A549 (cell line): ENCODE results near the gene FASTKD2. TPM values are rescaled to one million over a fixed set of nuclear protein-coding genes. Genes with fewer than 3 reads are reported as not detected.

ENCODE experiments used
- ATAC-seq, 2 experiments: fragments of 200-7000 bp in 1 of 2; fragments of >200 bp in 1 of 2; cut with Nextera tagmentation in 1 of 2; cut with Tn5 transposase in 1 of 2; 3 replicates each; pipeline versions ENCODE4 v1.8.0 to v1.9.1; 2018 to 2020; ENCODE audit warnings: mild to moderate bottlenecking in 1 of 2, moderate library complexity in 1 of 2
- CTCF ChIA-PET: fragments of 300-600 bp; sonication (Branson Sonifier 250); formaldehyde crosslinking; extraction: SDS; loops from one replicate; lab custom pipeline; 2021; ENCODE audit warnings: antibody characterized with exemption, inconsistent platforms; lab: Yijun Ruan, JAX
- POLR2A ChIA-PET: fragments of 350-600 bp; formaldehyde crosslinking; extraction: SDS; loops from one replicate; lab custom pipeline; 2021; ENCODE audit warnings: antibody characterized with exemption, inconsistent platforms; lab: Yijun Ruan, JAX
- DNase-seq, 2 experiments: peaks; one replicate each; pipeline versions ENCODE4 v3.0.0 to v3.0.0-alpha.2; 2011 to 2016; ENCODE audit warnings: low read depth in 1 of 2, low spot score in 1 of 2
- FAIRE-seq: peaks from 2 replicates; lab custom pipeline; 2011; peaks lifted over from hg19 to GRCh38; lab: Jason Lieb, UNC
- H3K27ac ChIP-seq, 2 experiments: fragments of >200 bp; sonication (Bioruptor Twin); formaldehyde crosslinking; 3 replicates each; pipeline ENCODE4 v1.5.1; 2016 to 2017
- H3K4me1 ChIP-seq: fragments of >200 bp; sonication (Bioruptor Twin); formaldehyde crosslinking; 3 replicates; pipeline ENCODE4 v1.6.1; 2016
- H3K4me2 ChIP-seq: fragments of >200 bp; sonication (Bioruptor Twin); formaldehyde crosslinking; 3 replicates; pipeline ENCODE4 v1.6.1; 2016
- H3K4me3 ChIP-seq: fragments of >200 bp; sonication (Bioruptor Twin); formaldehyde crosslinking; 3 replicates; pipeline ENCODE4 v1.5.1; 2016
- H3K9me3 ChIP-seq: fragments of >200 bp; sonication (Bioruptor Twin); formaldehyde crosslinking; 3 replicates; pipeline ENCODE4 v1.6.1; 2016
- BHLHE40 ChIP-seq: IDR thresholded peaks from 2 replicates; pipeline ENCODE4 v1.6.1; 2012; ENCODE audit warnings: low read depth, low read length, inconsistent platforms
- CBX2 ChIP-seq: fragments of 200-600 bp; sonication (generic); IDR thresholded peaks from 2 replicates; pipeline ENCODE4 v1.6.1; 2016; ENCODE audit warnings: low read depth, mild to moderate bottlenecking, borderline replicate concordance
- CEBPB ChIP-seq, 2 experiments: fragments of >200 bp in 1 of 2; sonication (Bioruptor Twin) in 1 of 2; formaldehyde crosslinking in 1 of 2; IDR thresholded peaks; 2 replicates each; pipeline ENCODE4 v1.6.1; 2012 to 2016
- CHD4 ChIP-seq: fragments of 200-600 bp; sonication (generic); IDR thresholded peaks from 2 replicates; pipeline ENCODE4 v1.6.1; 2016; ENCODE audit warnings: antibody characterized with exemption, mild to moderate bottlenecking, borderline replicate concordance
- EHMT2 ChIP-seq: fragments of 200-600 bp; sonication (generic); IDR thresholded peaks from 2 replicates; pipeline ENCODE4 v1.6.1; 2016; ENCODE audit warnings: antibody characterized with exemption, low read depth, mild to moderate bottlenecking, moderate library complexity
- EP300 ChIP-seq, 2 experiments: fragments of >200 bp; sonication (Bioruptor Twin); formaldehyde crosslinking; IDR thresholded peaks; 2 replicates in 1 of 2; 3 replicates in 1 of 2; pipeline ENCODE4 v1.6.1; 2016 to 2017
- FOSL2 ChIP-seq, 2 experiments: fragments of 450-650 bp in 1 of 2; fragments of >200 bp in 1 of 2; sonication (Bioruptor Twin) in 1 of 2; formaldehyde crosslinking; IDR thresholded peaks; 2 replicates each; pipeline versions ENCODE4 v1.5.0 to v1.6.1; 2016 to 2020; ENCODE audit warnings: mild to moderate bottlenecking in 1 of 2, moderate library complexity in 1 of 2
- GATA3 ChIP-seq: IDR thresholded peaks from 2 replicates; pipeline ENCODE4 v1.6.1; 2012; ENCODE audit warnings: borderline replicate concordance
- HOXA7 ChIP-seq: fragments of 250-450 bp; sonication (Bioruptor Pico); IDR thresholded peaks from 2 replicates; pipeline ENCODE4 v1.5.0; 2020; ENCODE audit warnings: mild to moderate bottlenecking, moderate library complexity
- HOXB13 ChIP-seq: fragments of 250-450 bp; sonication (Bioruptor Pico); IDR thresholded peaks from 2 replicates; pipeline ENCODE4 v1.5.0; 2020; ENCODE audit warnings: low read depth, mild to moderate bottlenecking, moderate library complexity
- HOXB5 ChIP-seq: fragments of 250-450 bp; sonication (Bioruptor Pico); IDR thresholded peaks from 2 replicates; pipeline ENCODE4 v1.5.0; 2020; ENCODE audit warnings: mild to moderate bottlenecking, moderate library complexity
- JUNB ChIP-seq: fragments of >200 bp; sonication (Bioruptor Twin); formaldehyde crosslinking; IDR thresholded peaks from 2 replicates; pipeline ENCODE4 v1.6.1; 2016
- KDM5A ChIP-seq: fragments of 200-600 bp; sonication (generic); IDR thresholded peaks from 2 replicates; pipeline ENCODE4 v1.6.1; 2016; ENCODE audit warnings: antibody characterized with exemption, mild to moderate bottlenecking
- MAFK ChIP-seq: fragments of 450-650 bp; IDR thresholded peaks from 2 replicates; pipeline ENCODE4 v1.6.1; 2014; ENCODE audit not compliant: partially characterized antibody
- MAZ ChIP-seq: fragments of 150-350 bp; IDR thresholded peaks from 2 replicates; pipeline ENCODE4 v1.6.1; 2014; ENCODE audit warnings: antibody characterized with exemption, low read depth, low read length, borderline replicate concordance
- NFE2L2 ChIP-seq: fragments of 150-350 bp; conservative IDR thresholded peaks from 2 replicates; pipeline ENCODE4 v1.6.1; 2014; ENCODE audit warnings: low read length
- NPAS2 ChIP-seq: fragments of 250-450 bp; sonication (Bioruptor Pico); IDR thresholded peaks from 2 replicates; pipeline ENCODE4 v1.8.0; 2022; ENCODE audit warnings: mild to moderate bottlenecking, moderate library complexity, borderline replicate concordance
- NR3C1 ChIP-seq: fragments of >200 bp; sonication (Bioruptor Twin); formaldehyde crosslinking; IDR thresholded peaks from 3 replicates; pipeline ENCODE4 v1.6.1; 2017
- PHF8 ChIP-seq: fragments of 200-600 bp; sonication (generic); IDR thresholded peaks from 2 replicates; pipeline ENCODE4 v1.6.1; 2016; ENCODE audit warnings: low read depth, mild to moderate bottlenecking, antibody characterized with exemption, moderate library complexity, borderline replicate concordance
- RAD21 ChIP-seq, 2 experiments: fragments of >200 bp in 1 of 2; sonication (Bioruptor Twin) in 1 of 2; formaldehyde crosslinking in 1 of 2; IDR thresholded peaks in 1 of 2; conservative IDR thresholded peaks in 1 of 2; 2 replicates in 1 of 2; 3 replicates in 1 of 2; pipeline ENCODE4 v1.6.1; 2012 to 2018; ENCODE audit warnings: inconsistent platforms in 1 of 2
- RCOR1 ChIP-seq: fragments of 150-350 bp; IDR thresholded peaks from 2 replicates; pipeline ENCODE4 v1.6.1; 2014; ENCODE audit warnings: antibody characterized with exemption, low read length, low read depth
- RFX5 ChIP-seq: fragments of 450-650 bp; IDR thresholded peaks from 2 replicates; pipeline ENCODE4 v1.7.1; 2014; ENCODE audit warnings: antibody characterized with exemption, mild to moderate bottlenecking, moderate library complexity
- RNF2 ChIP-seq: fragments of 200-600 bp; sonication (generic); IDR thresholded peaks from 2 replicates; pipeline ENCODE4 v1.6.1; 2016; ENCODE audit warnings: low read depth, mild to moderate bottlenecking, antibody characterized with exemption, moderate library complexity, borderline replicate concordance
- SREBF2 ChIP-seq: fragments of 450-650 bp; IDR thresholded peaks from 2 replicates; pipeline ENCODE4 v1.6.1; 2014; ENCODE audit warnings: mild to moderate bottlenecking, moderate library complexity
- TP53 ChIP-seq: fragments of 250-450 bp; sonication (Bioruptor Pico); IDR thresholded peaks from 2 replicates; pipeline ENCODE4 v1.5.0; 2021; ENCODE audit warnings: mild to moderate bottlenecking, moderate library complexity
- ZC3H11A ChIP-seq: fragments of 450-650 bp; IDR thresholded peaks from 2 replicates; pipeline ENCODE4 v1.6.1; 2014; ENCODE audit warnings: antibody characterized with exemption, mild to moderate bottlenecking
- ZFP36 ChIP-seq: fragments of 450-650 bp; IDR thresholded peaks from 2 replicates; pipeline ENCODE4 v1.6.1; 2014; ENCODE audit warnings: borderline replicate concordance; ENCODE audit not compliant: partially characterized antibody
- WGBS: methylation state at CpG from one replicate; pipeline ENCODE4 v1.1.6; 2017; ENCODE audit errors: missing lambda C conversion rate; 5-methylcytosine and 5-hydroxymethylcytosine counted together
- polyA plus RNA-seq, 4 experiments: library from polyadenylated mRNA; depleted of rRNA in 3 of 4; stranded (reverse); fragments of >200 nt; fragmentation: RNase III in 1 of 4; extraction: RNeasy Plus Mini Kit Qiagen cat#74134 plus additional on column Dnase treatment in 1 of 4; gene quantifications; 2 replicates in 3 of 4; 3 replicates in 1 of 4; pipeline ENCODE4 v1.2.3, GENCODE V29; 2011 to 2017
- TF ChIP-seq, protein P1 (sequence below): IDR thresholded peaks from 2 replicates; pipeline ENCODE4 v1.6.1; 2012
- TF ChIP-seq, protein P2 (sequence below): IDR thresholded peaks from 2 replicates; pipeline ENCODE4 v1.6.1; 2012; ENCODE audit warnings: low read depth, borderline replicate concordance
- TF ChIP-seq, protein P3 (sequence below): IDR thresholded peaks from 2 replicates; pipeline ENCODE4 v1.6.1; 2012
- TF ChIP-seq, protein P4 (sequence below): fragments of >200 bp; sonication (Bioruptor Twin); formaldehyde crosslinking; IDR thresholded peaks from 2 replicates; pipeline ENCODE4 v1.6.1; 2016
- TF ChIP-seq, protein P5 (sequence below): fragments of 150-350 bp; IDR thresholded peaks from 2 replicates; pipeline ENCODE4 v1.6.1; 2014; ENCODE audit warnings: low read depth, mild to moderate bottlenecking, low read length

Gene FASTKD2
- polyA plus RNA-seq, 2 of the 4 experiments (the other 2 are of a cell fraction) = 35.5 to 60.1 TPM

DNA sequence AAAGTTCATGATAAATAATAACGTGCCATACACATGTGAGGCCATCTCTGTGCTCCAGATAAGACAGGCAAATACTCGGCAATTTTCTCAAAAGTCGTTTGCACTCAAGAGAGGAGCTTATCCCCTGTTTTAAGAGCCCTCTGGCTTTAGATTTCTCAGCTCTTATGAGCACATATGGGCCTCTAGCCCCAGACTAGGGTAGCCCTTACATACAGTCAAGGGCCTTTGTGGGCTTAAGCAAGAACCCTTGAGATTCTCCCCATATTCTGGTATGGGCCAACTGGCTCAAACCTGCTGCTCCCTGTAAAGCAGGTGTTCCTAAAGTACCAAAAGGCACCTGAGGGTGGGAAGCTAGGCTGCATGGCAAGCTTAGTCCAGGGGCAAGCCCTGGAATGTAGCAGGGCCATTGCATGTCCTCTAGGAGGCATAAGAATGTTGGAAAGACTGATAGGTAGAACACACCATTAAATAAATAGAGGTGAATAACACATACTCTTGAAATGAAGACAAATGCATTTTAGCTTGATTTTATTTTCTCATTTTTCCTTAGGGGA lies 66.1 kb downstream of the FASTKD2 start:
- CTCF ChIA-PET = interaction anchor here (0.5 to 2.6 kb wide), 3 partner anchors 31 to 642 kb away, joined by 3 to 7 read pairs (median 3); no protein-coding TSS in a partner anchor
- POLR2A ChIA-PET = no interaction called here
- no peak overlapping the region for H3K27ac ChIP-seq
- no peak for DNase-seq
- TF ChIP-seq KDM5A (no peak), JUNB (no peak), CBX2 (no peak), SREBF2 (no peak), MAFK (no peak), RCOR1 (no peak), RFX5 (no peak), PHF8 (no peak), FOSL2 (IDR thresholded peaks at IDR 0.05) (no peak), FOSL2 (CRISPR knock-in tag; IDR thresholded peaks at IDR 0.05) (no peak), NPAS2 (CRISPR knock-in tag) (no peak), CHD4 (no peak), RNF2 (no peak), EP300 (IDR thresholded peaks at IDR 0.05) (no peak), NFE2L2 (no peak), BHLHE40 (no peak), ZC3H11A (no peak)
- TF ChIP-seq, protein P1, sequence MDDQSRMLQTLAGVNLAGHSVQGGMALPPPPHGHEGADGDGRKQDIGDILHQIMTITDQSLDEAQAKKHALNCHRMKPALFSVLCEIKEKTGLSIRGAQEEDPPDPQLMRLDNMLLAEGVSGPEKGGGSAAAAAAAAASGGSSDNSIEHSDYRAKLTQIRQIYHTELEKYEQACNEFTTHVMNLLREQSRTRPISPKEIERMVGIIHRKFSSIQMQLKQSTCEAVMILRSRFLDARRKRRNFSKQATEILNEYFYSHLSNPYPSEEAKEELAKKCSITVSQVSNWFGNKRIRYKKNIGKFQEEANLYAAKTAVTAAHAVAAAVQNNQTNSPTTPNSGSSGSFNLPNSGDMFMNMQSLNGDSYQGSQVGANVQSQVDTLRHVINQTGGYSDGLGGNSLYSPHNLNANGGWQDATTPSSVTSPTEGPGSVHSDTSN = no peak
- TF ChIP-seq, protein P2, sequence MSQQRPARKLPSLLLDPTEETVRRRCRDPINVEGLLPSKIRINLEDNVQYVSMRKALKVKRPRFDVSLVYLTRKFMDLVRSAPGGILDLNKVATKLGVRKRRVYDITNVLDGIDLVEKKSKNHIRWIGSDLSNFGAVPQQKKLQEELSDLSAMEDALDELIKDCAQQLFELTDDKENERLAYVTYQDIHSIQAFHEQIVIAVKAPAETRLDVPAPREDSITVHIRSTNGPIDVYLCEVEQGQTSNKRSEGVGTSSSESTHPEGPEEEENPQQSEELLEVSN = no peak
- TF ChIP-seq, all 56 proteins: peak for 0
- no peaks in the 10 kb centered on the region for H3K4me1 ChIP-seq
- peaks cover 6% of the 10 kb centered on the region; the same call in 2 of the 3 replicates for H3K9me3 ChIP-seq
- H3K4me3 ChIP-seq = no peak overlapping the region
- FAIRE-seq (no peak), ATAC-seq (no peak)
- H3K4me2 ChIP-seq = no peak overlapping the region
- WGBS = 33% methylated on average over 3 of the region's 3 CpGs

DNA sequence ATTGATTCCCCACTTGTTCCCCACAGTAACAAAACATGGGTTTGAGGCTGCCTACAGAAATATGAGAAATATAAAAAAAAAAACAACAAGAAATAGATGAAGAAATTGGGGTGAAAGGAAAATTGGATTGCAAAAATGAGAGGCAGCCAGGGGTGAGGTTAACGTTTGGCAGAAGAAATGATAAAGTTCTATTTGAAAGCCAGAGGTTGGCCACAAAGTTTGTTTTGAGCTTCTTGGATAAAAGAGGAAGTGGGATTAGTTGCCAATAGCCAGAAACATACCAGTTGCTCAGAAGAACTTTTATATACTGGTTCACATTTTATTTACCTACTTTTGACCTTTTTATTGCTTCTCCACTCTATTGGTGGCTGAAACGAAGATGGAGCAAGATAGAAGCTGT lies 67.5 kb downstream of the FASTKD2 start:
- no peak overlapping the region for H3K4me3 ChIP-seq
- WGBS = 41% methylated on average over 2 of the region's 2 CpGs
- no peak for ATAC-seq
- FAIRE-seq = no peak
- peaks cover 6% of the 10 kb centered on the region; the same call in 2 of the 3 replicates for H3K9me3 ChIP-seq
- no peak overlapping the region for H3K27ac ChIP-seq
- CTCF ChIA-PET = interaction anchor here (0.9 to 1.6 kb wide), 3 partner anchors 9 to 640 kb away, joined by 3 read pairs; no protein-coding TSS in a partner anchor
- no peaks in the 10 kb centered on the region for H3K4me1 ChIP-seq
- POLR2A ChIA-PET = no interaction called here
- no peak overlapping the region for H3K4me2 ChIP-seq
- no peak for DNase-seq
- TF ChIP-seq HOXB5 = no peak
- no peak for TF ChIP-seq TP53 (CRISPR knock-in tag)
- no peak for TF ChIP-seq EHMT2
- TF ChIP-seq, protein P3, sequence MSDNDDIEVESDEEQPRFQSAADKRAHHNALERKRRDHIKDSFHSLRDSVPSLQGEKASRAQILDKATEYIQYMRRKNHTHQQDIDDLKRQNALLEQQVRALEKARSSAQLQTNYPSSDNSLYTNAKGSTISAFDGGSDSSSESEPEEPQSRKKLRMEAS = no peak
- TF ChIP-seq MAZ = no peak
- TF ChIP-seq PHF8 = no peak
- TF ChIP-seq HOXA7 (CRISPR knock-in tag) = no peak
- TF ChIP-seq NR3C1 = no peak
- no peak for TF ChIP-seq ZC3H11A
- no peak for TF ChIP-seq SREBF2
- no peak for TF ChIP-seq CEBPB (IDR thresholded peaks at IDR 0.05)
- TF ChIP-seq, protein P1 = no peak
- TF ChIP-seq, protein P4, sequence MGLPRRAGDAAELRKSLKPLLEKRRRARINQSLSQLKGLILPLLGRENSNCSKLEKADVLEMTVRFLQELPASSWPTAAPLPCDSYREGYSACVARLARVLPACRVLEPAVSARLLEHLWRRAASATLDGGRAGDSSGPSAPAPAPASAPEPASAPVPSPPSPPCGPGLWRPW = no peak
- TF ChIP-seq, protein P5, sequence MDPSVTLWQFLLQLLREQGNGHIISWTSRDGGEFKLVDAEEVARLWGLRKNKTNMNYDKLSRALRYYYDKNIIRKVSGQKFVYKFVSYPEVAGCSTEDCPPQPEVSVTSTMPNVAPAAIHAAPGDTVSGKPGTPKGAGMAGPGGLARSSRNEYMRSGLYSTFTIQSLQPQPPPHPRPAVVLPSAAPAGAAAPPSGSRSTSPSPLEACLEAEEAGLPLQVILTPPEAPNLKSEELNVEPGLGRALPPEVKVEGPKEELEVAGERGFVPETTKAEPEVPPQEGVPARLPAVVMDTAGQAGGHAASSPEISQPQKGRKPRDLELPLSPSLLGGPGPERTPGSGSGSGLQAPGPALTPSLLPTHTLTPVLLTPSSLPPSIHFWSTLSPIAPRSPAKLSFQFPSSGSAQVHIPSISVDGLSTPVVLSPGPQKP = no peak
- no peak for TF ChIP-seq ZFP36
- TF ChIP-seq RCOR1 = no peak
- no peak for TF ChIP-seq HOXB13 (CRISPR knock-in tag)
- TF ChIP-seq RAD21 (conservative IDR thresholded peaks at IDR 0.05 in 1 of 2, IDR thresholded peaks at IDR 0.05 in 1 of 2) = no peak
- no peak for TF ChIP-seq GATA3
